GM06990 (cell line): ENCODE data around the gene ASIC3.

Source experiments
- DNase-seq: peaks from one replicate; pipeline ENCODE4 v3.0.0-alpha.2; 2011; ENCODE audit not compliant: insufficient read length; ENCODE audit errors: extremely low read depth
- H3K27me3 ChIP-seq: replicated peaks from 2 replicates; pipeline ENCODE4 v1.6.0; 2011; ENCODE audit warnings: low read length; ENCODE audit not compliant: control insufficient read depth, insufficient read depth
- H3K36me3 ChIP-seq: 2 replicates; pipeline ENCODE4 v1.5.1; 2011; ENCODE audit warnings: low read length; ENCODE audit not compliant: control insufficient read depth, insufficient read depth
- H3K4me3 ChIP-seq: replicated peaks from 2 replicates; pipeline ENCODE4 v1.5.1; 2011; ENCODE audit warnings: low read depth, mild to moderate bottlenecking, control low read depth, low read length
- TF ChIP-seq, protein P1 (sequence below): IDR thresholded peaks from 2 replicates; pipeline ENCODE4 v1.5.1; 2011; ENCODE audit warnings: low read length, control low read depth, mild to moderate bottlenecking, inconsistent platforms; ENCODE audit not compliant: insufficient read depth, poor library complexity, severe bottlenecking

The ASIC3 gene

DNA sequence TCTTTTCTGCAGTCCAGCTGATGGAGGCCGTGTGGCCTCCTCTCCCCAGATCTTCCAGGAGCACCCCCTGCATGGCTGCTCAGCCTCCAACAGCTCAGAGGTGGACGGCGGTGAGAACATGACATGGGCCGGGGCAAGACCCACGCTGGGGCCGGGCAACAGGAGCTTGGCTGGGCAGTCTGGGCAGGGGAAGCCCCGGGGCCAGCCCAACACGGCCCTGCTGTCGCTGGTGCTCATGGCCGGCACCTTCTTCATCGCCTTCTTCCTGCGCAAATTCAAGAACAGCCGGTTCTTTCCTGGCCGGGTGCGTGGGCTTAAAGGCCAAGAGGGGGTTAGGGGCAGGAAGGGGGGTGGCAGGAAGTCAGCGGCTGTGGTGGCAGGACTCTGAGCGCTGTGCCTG is 25.7 kb downstream of the ASIC3 start:
- Histone ChIP-seq H3K4me3 (no peak overlapping the region), H3K36me3 (peaks cover 55% of the 10 kb centered on the region), H3K27me3 (no peaks in the 10 kb centered on the region)
- TF ChIP-seq, protein P1, sequence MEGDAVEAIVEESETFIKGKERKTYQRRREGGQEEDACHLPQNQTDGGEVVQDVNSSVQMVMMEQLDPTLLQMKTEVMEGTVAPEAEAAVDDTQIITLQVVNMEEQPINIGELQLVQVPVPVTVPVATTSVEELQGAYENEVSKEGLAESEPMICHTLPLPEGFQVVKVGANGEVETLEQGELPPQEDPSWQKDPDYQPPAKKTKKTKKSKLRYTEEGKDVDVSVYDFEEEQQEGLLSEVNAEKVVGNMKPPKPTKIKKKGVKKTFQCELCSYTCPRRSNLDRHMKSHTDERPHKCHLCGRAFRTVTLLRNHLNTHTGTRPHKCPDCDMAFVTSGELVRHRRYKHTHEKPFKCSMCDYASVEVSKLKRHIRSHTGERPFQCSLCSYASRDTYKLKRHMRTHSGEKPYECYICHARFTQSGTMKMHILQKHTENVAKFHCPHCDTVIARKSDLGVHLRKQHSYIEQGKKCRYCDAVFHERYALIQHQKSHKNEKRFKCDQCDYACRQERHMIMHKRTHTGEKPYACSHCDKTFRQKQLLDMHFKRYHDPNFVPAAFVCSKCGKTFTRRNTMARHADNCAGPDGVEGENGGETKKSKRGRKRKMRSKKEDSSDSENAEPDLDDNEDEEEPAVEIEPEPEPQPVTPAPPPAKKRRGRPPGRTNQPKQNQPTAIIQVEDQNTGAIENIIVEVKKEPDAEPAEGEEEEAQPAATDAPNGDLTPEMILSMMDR: no peak
- no peak for DNase-seq

GRCh38 chr7:151074817-151075661 is 26.7 kb downstream of the ASIC3 start:
- Histone ChIP-seq H3K4me3 (no peak overlapping the region), H3K27me3 (no peaks in the 10 kb centered on the region), H3K36me3 (peaks cover 48% of the 10 kb centered on the region)
- no peak for DNase-seq
- TF ChIP-seq, protein P1: no peak

- DNase-seq: no peak
- Histone ChIP-seq H3K36me3 (peaks cover 43% of the 10 kb centered on the region), H3K4me3 (no peak overlapping the region), H3K27me3 (no peaks in the 10 kb centered on the region)
- TF ChIP-seq, protein P1: no peak
Observed at GRCh38 chr7:151075662-151075971, 27.3 kb downstream of the ASIC3 start.

GRCh38 chr7:151075978-151076426 is 27.7 kb downstream of the ASIC3 start:
- H3K27me3 ChIP-seq: no peaks in the 10 kb centered on the region
- no peak for DNase-seq
- TF ChIP-seq, protein P1: no peak
- H3K36me3 ChIP-seq: peaks cover 39% of the 10 kb centered on the region
- H3K4me3 ChIP-seq: no peak overlapping the region

DNA sequence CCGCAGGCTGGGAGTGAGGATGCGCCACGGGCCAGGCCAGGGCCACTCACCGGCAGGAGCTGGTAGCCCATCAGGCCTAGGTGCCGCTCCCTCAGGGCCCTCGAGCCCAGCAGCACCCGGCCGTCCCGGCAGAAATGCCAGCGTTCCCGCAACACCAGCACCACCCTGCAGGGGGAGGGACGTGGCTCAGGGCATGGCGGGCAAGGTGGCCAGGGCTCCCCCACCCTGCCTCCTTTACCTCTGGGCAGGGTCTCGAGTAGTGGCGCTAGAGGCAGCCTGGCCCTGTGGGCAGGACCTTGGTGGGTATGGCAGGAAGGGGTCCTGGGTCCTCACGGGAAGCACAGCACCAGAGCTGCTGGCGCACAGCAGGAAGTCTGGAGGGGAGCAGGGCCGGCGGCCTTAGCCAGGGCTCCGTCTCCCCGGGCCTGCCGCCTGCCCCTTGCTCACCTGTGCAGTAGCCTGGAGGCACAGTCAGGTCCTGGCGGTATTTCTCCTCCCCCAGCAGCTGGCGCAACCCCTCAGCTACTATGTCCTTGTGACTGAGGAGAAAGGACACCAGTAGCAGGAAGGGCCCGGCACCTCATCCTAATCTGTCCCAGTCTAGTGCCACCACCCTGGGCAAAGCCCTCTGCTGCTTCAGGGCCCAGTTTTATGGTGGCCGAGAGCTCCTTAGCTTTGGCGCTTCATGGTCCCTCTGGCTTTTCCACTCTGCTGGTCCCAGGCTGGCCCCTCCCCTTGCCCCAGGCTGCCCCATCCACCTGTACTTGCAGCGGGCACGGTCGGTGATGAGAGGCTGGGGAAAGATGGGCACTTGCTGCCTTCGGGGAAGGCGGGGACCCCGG is 28.8 kb downstream of the ASIC3 start:
- Histone ChIP-seq H3K4me3 (no peak overlapping the region), H3K36me3 (peaks cover 39% of the 10 kb centered on the region), H3K27me3 (no peaks in the 10 kb centered on the region)
- DNase-seq: no peak
- TF ChIP-seq, protein P1: peak; percentile 30
